Right ventricle myocardium superior (tissue), 1 donor: ENCODE data around the gene LRPPRC. TPM values are rescaled to one million over a fixed set of nuclear protein-coding genes. Genes with fewer than 3 reads are reported as not detected.
"Not testable (repeated sequence)": the region's sequence is repeated elsewhere in the genome, so short reads cannot be mapped to it uniquely, and the experiment has no call there.

Experiments used
- ATAC-seq: fragments of 200-7000 bp; cut with Tn5 transposase; one replicate; pipeline ENCODE4 v1.9.1; 2020; ENCODE audit warnings: mild to moderate bottlenecking; ENCODE audit not compliant: poor library complexity
- DNase-seq: peaks from one replicate; pipeline ENCODE4 v3.0.0-alpha.2; 2020
- intact Hi-C: fragments of 100-400 bp; cut with DNase I; formaldehyde crosslinking; loops from one replicate; pipeline ENCODE4 v1.11.2; 2022
- long read RNA-seq: library from polyadenylated mRNA; unstranded; transcript quantifications from one replicate; pipeline ENCODE4 v2.0.0, GENCODE V29; 2021
- total RNA-seq: library from RNA; stranded (reverse); fragmentation: NEBNext Ultra II Directional; extraction: Animal tissue kit (Norgen Biotek cat#: 25700); gene quantifications from one replicate; pipeline ENCODE4 v1.2.1, GENCODE V29; 2021
- donor health status: DM: no; HTN: yes; CAD: no; lungs with severe emphysema.

The LRPPRC gene
- total RNA-seq: 90.3 TPM
- long read RNA-seq, full-length matches to known transcripts: 71 of 125 reads
- long read RNA-seq, partial matches to known transcripts: 41 of 125 reads
- long read RNA-seq, other reads (novel, unspliced or antisense): 13 of 125 reads

- ATAC-seq (peak; percentile 99), DNase-seq (peak; percentile 94)
- intact Hi-C loops: no loop called here
These were observed at the start of gene LRPPRC for GRCh38 chr2:43995733-43996533. LRPPRC (minus strand) TSS chr2:43995989; CDS start chr2:43995947, 42 bp downstream.

- DNase-seq (no peak), ATAC-seq (no peak)
- intact Hi-C loops: no loop called here
These were observed 49.3 kb upstream of the LRPPRC start for GRCh38 chr2:44045061-44045460.

GRCh38 chr2:44044281-44044720, 48.5 kb upstream of the LRPPRC start:
- intact Hi-C loops: no loop called here
- peak; percentile 87 for ATAC-seq
- peak; percentile 77 for DNase-seq

- no peak for DNase-seq
- ATAC-seq: no peak
- intact Hi-C loops: no loop called here
These were observed 44.6 kb upstream of the LRPPRC start for GRCh38 chr2:44040365-44040764.

GRCh38 chr2:44038277-44038676, 42.5 kb upstream of the LRPPRC start:
- intact Hi-C loops: no loop called here
- ATAC-seq (no peak), DNase-seq (no peak)

GRCh38 chr2:44037221-44037620, 41.4 kb upstream of the LRPPRC start:
- ATAC-seq (no peak), DNase-seq (no peak)
- intact Hi-C loops: no loop called here

- ATAC-seq (no peak), DNase-seq (no peak)
- intact Hi-C loops: no loop called here
These were observed 38.2 kb upstream of the LRPPRC start for GRCh38 chr2:44033947-44034346.

GRCh38 chr2:44027076-44027475, 31.3 kb upstream of the LRPPRC start:
- DNase-seq, intact Hi-C loops, ATAC-seq: not testable (repeated sequence)

GRCh38 chr2:44016282-44016681, 20.5 kb upstream of the LRPPRC start:
- no peak for ATAC-seq
- intact Hi-C loops: no loop called here
- peak; percentile 62 for DNase-seq

- no peak for ATAC-seq
- intact Hi-C loops: no loop called here
- no peak for DNase-seq
These were observed 19.4 kb upstream of the LRPPRC start for GRCh38 chr2:44015239-44015638.

- ATAC-seq, intact Hi-C loops, DNase-seq: not testable (repeated sequence)
These were observed 17.4 kb upstream of the LRPPRC start for GRCh38 chr2:44013205-44013604.

GRCh38 chr2:44010266-44010665, 14.5 kb upstream of the LRPPRC start:
- intact Hi-C loops: no loop called here

GRCh38 chr2:44009136-44009735, 13.4 kb upstream of the LRPPRC start:
- intact Hi-C loops: no loop called here
- ATAC-seq: no peak
- DNase-seq: no peak

More at GRCh38 chr2:44010266-44010665, 14.5 kb upstream of the LRPPRC start:
- ATAC-seq (no peak), DNase-seq (no peak)

GRCh38 chr2:44005846-44006245, 10.1 kb upstream of the LRPPRC start:
- intact Hi-C loops: no loop called here
- no peak for ATAC-seq
- DNase-seq: no peak

- no peak for ATAC-seq
- intact Hi-C loops: no loop called here
- no peak for DNase-seq
These were observed 9.2 kb upstream of the LRPPRC start for GRCh38 chr2:44004735-44005602.

GRCh38 chr2:44001716-44002115, 5.9 kb upstream of the LRPPRC start:
- DNase-seq (no peak), ATAC-seq (no peak)
- intact Hi-C loops: no loop called here

GRCh38 chr2:43998263-43998662, 2.5 kb upstream of the LRPPRC start:
- intact Hi-C loops: no loop called here
- ATAC-seq: no peak

GRCh38 chr2:43993437-43993836, 2.4 kb downstream of the LRPPRC start:
- DNase-seq: no peak
- intact Hi-C loops: no loop called here
- no peak for ATAC-seq

More at GRCh38 chr2:43998263-43998662, 2.5 kb upstream of the LRPPRC start:
- no peak for DNase-seq

- intact Hi-C loops: no loop called here
- no peak for ATAC-seq
These were observed 6.2 kb downstream of the LRPPRC start for GRCh38 chr2:43989545-43989944.

More at GRCh38 chr2:43989545-43989944, 6.2 kb downstream of the LRPPRC start:
- no peak for DNase-seq
